PC-9 (cell line): ENCODE results near the gene MAPRE3. TPM values are rescaled to one million over a fixed set of nuclear protein-coding genes. Genes with fewer than 3 reads are reported as not detected.

ENCODE experiments used
- BruUV-seq: library from RNA; stranded (reverse); fragments of 400-500 nt; replicated peaks from 2 replicates; lab custom pipeline; 2021; lab: Mats Ljungman, UMichigan
- CTCF ChIA-PET: fragments of 300-600 bp; sonication (Branson Sonifier 250); formaldehyde crosslinking; loops from one replicate; lab custom pipeline; 2022; ENCODE audit warnings: antibody characterized with exemption; lab: Charles Lee
- POLR2A ChIA-PET: fragments of 300-600 bp; sonication (Branson Sonifier 250); formaldehyde crosslinking; loops from one replicate; lab custom pipeline; 2022; ENCODE audit warnings: antibody characterized with exemption; ENCODE audit not compliant: unreplicated experiment; lab: Charles Lee
- DNase-seq, 2 experiments: peaks; one replicate each; pipeline versions ENCODE4 v3.0.0 to v3.0.0-alpha.2; 2015 to 2022; ENCODE audit warnings: mixed read lengths in 1 of 2
- H2AFZ ChIP-seq: fragments of 200-600 bp; sonication (generic); 2 replicates; pipeline ENCODE4 v1.8.1; 2017; ENCODE audit warnings: antibody characterized with exemption
- H3F3A ChIP-seq: fragments of 200-600 bp; sonication (generic); 2 replicates; pipeline ENCODE4 v1.8.1; 2017; ENCODE audit warnings: antibody characterized with exemption, mild to moderate bottlenecking, low read depth; ENCODE audit not compliant: insufficient read depth
- H3K27ac ChIP-seq: fragments of 200-600 bp; sonication (generic); 2 replicates; pipeline ENCODE4 v1.6.1; 2016; ENCODE audit warnings: mixed run types
- H3K27me3 ChIP-seq: fragments of 200-600 bp; sonication (generic); 2 replicates; pipeline ENCODE4 v1.6.1; 2016; ENCODE audit warnings: low read depth, mixed run types; ENCODE audit not compliant: insufficient read depth
- H3K36me3 ChIP-seq: fragments of 200-600 bp; sonication (generic); 2 replicates; pipeline ENCODE4 v1.6.1; 2016; ENCODE audit warnings: low read depth, mixed run types
- H3K4me1 ChIP-seq: fragments of 200-600 bp; sonication (generic); replicated peaks from 2 replicates; pipeline ENCODE4 v1.6.1; 2016; ENCODE audit warnings: mixed run types; ENCODE audit not compliant: insufficient read depth
- H3K4me2 ChIP-seq: fragments of 200-600 bp; sonication (generic); 2 replicates; pipeline ENCODE4 v1.6.1; 2017; ENCODE audit warnings: mixed run types
- H3K4me3 ChIP-seq: fragments of 200-600 bp; sonication (generic); 2 replicates; pipeline ENCODE4 v1.6.1; 2016; ENCODE audit warnings: mixed run types
- H3K79me2 ChIP-seq: fragments of 200-600 bp; sonication (generic); 2 replicates; pipeline ENCODE4 v1.6.1; 2017; ENCODE audit warnings: low read depth, mixed run types
- H3K9me2 ChIP-seq: fragments of 200-600 bp; sonication (generic); 2 replicates; pipeline ENCODE4 v1.8.1; 2017; ENCODE audit warnings: mild to moderate bottlenecking; ENCODE audit not compliant: insufficient read depth
- H3K9me3 ChIP-seq: fragments of 200-600 bp; sonication (generic); 2 replicates; pipeline ENCODE4 v1.8.1; 2016; ENCODE audit warnings: low read depth; ENCODE audit not compliant: insufficient read depth
- H4K20me1 ChIP-seq: fragments of 200-600 bp; sonication (generic); 2 replicates; pipeline ENCODE4 v1.8.1; 2017; ENCODE audit not compliant: insufficient read depth
- EZH2 ChIP-seq: fragments of 200-600 bp; sonication (generic); IDR thresholded peaks from 2 replicates; pipeline ENCODE4 v1.8.0; 2017; ENCODE audit warnings: antibody characterized with exemption, low read depth
- intact Hi-C: fragments of 100-400 bp; cut with micrococcal nuclease; formaldehyde crosslinking; loops from one replicate; pipeline ENCODE4 v1.10.0; 2022; ENCODE audit not compliant: unreplicated experiment
- total RNA-seq: library from RNA; stranded (reverse); gene quantifications from 2 replicates; pipeline ENCODE4 v1.2.3, GENCODE V29; 2021
- TF ChIP-seq, protein P1 (sequence below): fragments of 200-600 bp; sonication (generic); conservative IDR thresholded peaks from 2 replicates; pipeline ENCODE4 v1.6.1; 2017; ENCODE audit warnings: mixed run types, antibody characterized with exemption, mild to moderate bottlenecking, moderate library complexity

MAPRE3 gene
- total RNA-seq, 1 experiment from 2014 or later, result 25.2 TPM

- H3K27me3 ChIP-seq, result peaks cover 32% of the 10 kb centered on the region
- no peaks in the 10 kb centered on the region for H3K9me3 ChIP-seq
- no peaks in the 10 kb centered on the region for H3K9me2 ChIP-seq
- H3K4me2 ChIP-seq, result no peak overlapping the region
- BruUV-seq, result no TSS peak
- no peaks in the 10 kb centered on the region for H3K36me3 ChIP-seq
- intact Hi-C loops, result no loop called here
- no peaks in the 10 kb centered on the region for H4K20me1 ChIP-seq
- H3K4me3 ChIP-seq, result no peak overlapping the region
- DNase-seq, result no peak
- no peaks in the 10 kb centered on the region for H3K79me2 ChIP-seq
- H3K4me1 ChIP-seq, result no peaks in the 10 kb centered on the region
- ChIA-PET CTCF (no interaction called here), POLR2A (no interaction called here)
- 0 out of 2 replicates have a peak, but pooled peaks cover 4% of the 10 kb centered on the region for H3F3A ChIP-seq
- H3K27ac ChIP-seq, result no peak overlapping the region
- no peak overlapping the region for H2AFZ ChIP-seq
- TF ChIP-seq EZH2, result no peak
- TF ChIP-seq, protein P1, sequence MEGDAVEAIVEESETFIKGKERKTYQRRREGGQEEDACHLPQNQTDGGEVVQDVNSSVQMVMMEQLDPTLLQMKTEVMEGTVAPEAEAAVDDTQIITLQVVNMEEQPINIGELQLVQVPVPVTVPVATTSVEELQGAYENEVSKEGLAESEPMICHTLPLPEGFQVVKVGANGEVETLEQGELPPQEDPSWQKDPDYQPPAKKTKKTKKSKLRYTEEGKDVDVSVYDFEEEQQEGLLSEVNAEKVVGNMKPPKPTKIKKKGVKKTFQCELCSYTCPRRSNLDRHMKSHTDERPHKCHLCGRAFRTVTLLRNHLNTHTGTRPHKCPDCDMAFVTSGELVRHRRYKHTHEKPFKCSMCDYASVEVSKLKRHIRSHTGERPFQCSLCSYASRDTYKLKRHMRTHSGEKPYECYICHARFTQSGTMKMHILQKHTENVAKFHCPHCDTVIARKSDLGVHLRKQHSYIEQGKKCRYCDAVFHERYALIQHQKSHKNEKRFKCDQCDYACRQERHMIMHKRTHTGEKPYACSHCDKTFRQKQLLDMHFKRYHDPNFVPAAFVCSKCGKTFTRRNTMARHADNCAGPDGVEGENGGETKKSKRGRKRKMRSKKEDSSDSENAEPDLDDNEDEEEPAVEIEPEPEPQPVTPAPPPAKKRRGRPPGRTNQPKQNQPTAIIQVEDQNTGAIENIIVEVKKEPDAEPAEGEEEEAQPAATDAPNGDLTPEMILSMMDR, result no peak
These were observed 35.5 kb upstream of the MAPRE3 start for GRCh38 chr2:26934985-26935384.

- H3K36me3 ChIP-seq, result no peaks in the 10 kb centered on the region
- no peak for DNase-seq
- peaks cover 8% of the 10 kb centered on the region; the same call in 1 of the 2 replicates for H3F3A ChIP-seq
- peaks cover 26% of the 10 kb centered on the region for H3K27me3 ChIP-seq
- H3K4me3 ChIP-seq, result no peak overlapping the region
- CTCF ChIA-PET, result interaction anchor here (0.5 kb wide), 1 partner anchor 141 kb away, joined by 3 read pairs; no protein-coding TSS in a partner anchor
- no peak overlapping the region for H3K27ac ChIP-seq
- no peak for TF ChIP-seq EZH2
- TF ChIP-seq, protein P1, result no peak
- no peaks in the 10 kb centered on the region; the same call in 1 of the 2 replicates for H3K4me1 ChIP-seq
- 0 out of 2 replicates have a peak, but pooled peaks cover 3% of the 10 kb centered on the region for H3K9me3 ChIP-seq
- no TSS peak for BruUV-seq
- POLR2A ChIA-PET, result no interaction called here
- no peaks in the 10 kb centered on the region for H3K79me2 ChIP-seq
- H4K20me1 ChIP-seq, result no peaks in the 10 kb centered on the region
- no peaks in the 10 kb centered on the region for H3K9me2 ChIP-seq
- intact Hi-C loops, result no loop called here
- H2AFZ ChIP-seq, result no peak overlapping the region
- H3K4me2 ChIP-seq, result no peak overlapping the region
These were observed 33.6 kb upstream of the MAPRE3 start for GRCh38 chr2:26936855-26937254.

DNA sequence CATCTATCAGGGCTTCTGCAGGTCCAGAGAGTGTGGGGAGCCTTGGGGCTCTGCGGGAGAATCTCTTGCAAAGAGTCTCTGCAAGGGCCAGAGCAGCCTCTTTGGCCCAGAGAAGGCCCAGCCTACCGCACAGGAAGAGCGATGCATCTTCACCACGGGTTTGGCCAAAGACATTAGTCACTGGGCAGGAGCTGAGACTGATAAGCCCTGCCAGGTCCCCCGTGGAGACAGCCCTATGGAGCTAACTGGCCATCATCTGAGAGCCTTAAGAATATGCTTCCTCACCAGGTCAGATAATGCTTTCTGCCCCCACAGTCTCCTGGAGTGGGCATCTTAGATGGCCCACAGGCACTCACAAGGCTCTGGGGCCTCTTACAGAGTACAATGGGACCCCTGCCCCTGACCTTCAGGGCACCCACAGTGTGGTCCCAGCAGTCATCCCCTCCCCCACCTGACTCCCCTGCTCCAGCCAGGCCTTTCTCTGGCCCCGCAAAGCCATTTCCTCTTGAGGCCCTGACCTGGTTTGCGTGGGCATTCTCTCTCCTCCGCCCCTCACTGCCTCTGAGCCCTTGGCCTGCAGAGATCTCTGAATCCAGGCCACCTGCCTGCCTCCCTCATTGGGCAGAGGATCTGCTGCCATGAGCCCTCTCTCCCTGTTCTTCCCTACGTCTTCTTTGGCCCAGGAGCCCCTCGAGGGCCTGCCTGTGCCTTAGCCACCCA is 31.9 kb upstream of the MAPRE3 start:
- BruUV-seq, result no TSS peak
- H3K4me2 ChIP-seq, result no peak overlapping the region
- H3K4me3 ChIP-seq, result no peak overlapping the region
- H3K27ac ChIP-seq, result no peak overlapping the region
- H3K4me1 ChIP-seq, result no peaks in the 10 kb centered on the region; the same call in 1 of the 2 replicates
- intact Hi-C loops, result no loop called here
- ChIA-PET CTCF (no interaction called here), POLR2A (no interaction called here)
- TF ChIP-seq EZH2, result no peak
- TF ChIP-seq, protein P1, result no peak
- no peak for DNase-seq
- H2AFZ ChIP-seq, result no peak overlapping the region
- H3F3A ChIP-seq, result peaks cover 5% of the 10 kb centered on the region; the same call in 1 of the 2 replicates
- H3K9me2 ChIP-seq, result no peaks in the 10 kb centered on the region
- H3K79me2 ChIP-seq, result no peaks in the 10 kb centered on the region
- H4K20me1 ChIP-seq, result no peaks in the 10 kb centered on the region
- 0 out of 2 replicates have a peak, but pooled peaks cover 3% of the 10 kb centered on the region for H3K9me3 ChIP-seq
- H3K36me3 ChIP-seq, result no peaks in the 10 kb centered on the region
- H3K27me3 ChIP-seq, result peaks cover 14% of the 10 kb centered on the region; the same call in 1 of the 2 replicates
